NCI-H1105 treated with DMSO at 0.1 percent for 48 hours (cell line): ENCODE data around the gene KRT83.

Experiments used
- DNase-seq: peaks from one replicate; lab custom pipeline; 2025; lab: John Stamatoyannopoulos, UW

Gene KRT83

GRCh38 chr12:52320784-52321400 lies at the start of gene KRT83:
Gene KRT83, minus strand, starts transcription at chr12:52321398. Its CDS starts 63 bp downstream, at chr12:52321335.
- DNase-seq, result no peak

- DNase-seq, result no peak
Measured at GRCh38 chr12:52369809-52370208, 48.6 kb upstream of the KRT83 start.

- no peak for DNase-seq
Measured at GRCh38 chr12:52369211-52369610, 48.0 kb upstream of the KRT83 start.

- no peak for DNase-seq
Measured at GRCh38 chr12:52368508-52368907, 47.3 kb upstream of the KRT83 start.

GRCh38 chr12:52367876-52368275 lies 46.7 kb upstream of the KRT83 start:
- DNase-seq, result no peak

GRCh38 chr12:52366738-52367485 lies 45.7 kb upstream of the KRT83 start, which contains the start of gene KRT85:
Gene KRT85, minus strand, starts transcription at chr12:52367481. Its CDS starts 76 bp downstream, at chr12:52367405.
- DNase-seq, result no peak

- no peak for DNase-seq
Measured at GRCh38 chr12:52364901-52365489, 43.8 kb upstream of the KRT83 start.

- DNase-seq, result no peak
Measured at GRCh38 chr12:52364061-52364460, 42.9 kb upstream of the KRT83 start.

GRCh38 chr12:52363111-52363679 lies 42.0 kb upstream of the KRT83 start:
- DNase-seq, result no peak

GRCh38 chr12:52362118-52362726 lies 41.0 kb upstream of the KRT83 start:
- no peak for DNase-seq

- no peak for DNase-seq
Measured at GRCh38 chr12:52361553-52361952, 40.4 kb upstream of the KRT83 start.

GRCh38 chr12:52360663-52361271 lies 39.6 kb upstream of the KRT83 start:
- no peak for DNase-seq

- DNase-seq, result no peak
Measured at GRCh38 chr12:52360106-52360662, 39.0 kb upstream of the KRT83 start.

- no peak for DNase-seq
Measured at GRCh38 chr12:52359621-52360061, 38.4 kb upstream of the KRT83 start.

GRCh38 chr12:52358575-52359350 lies 37.6 kb upstream of the KRT83 start:
- DNase-seq, result no peak

- no peak for DNase-seq
Measured at GRCh38 chr12:52356762-52357580, 35.8 kb upstream of the KRT83 start.

- DNase-seq, result no peak
Measured at GRCh38 chr12:52356031-52356761, 35.0 kb upstream of the KRT83 start.

- DNase-seq, result no peak
Measured at GRCh38 chr12:52355176-52355575, 34.0 kb upstream of the KRT83 start.

GRCh38 chr12:52354200-52354599 lies 33.0 kb upstream of the KRT83 start:
- peak; percentile 64 for DNase-seq
